ENCODE data around the gene BCO1.

BCO1 gene

DNA sequence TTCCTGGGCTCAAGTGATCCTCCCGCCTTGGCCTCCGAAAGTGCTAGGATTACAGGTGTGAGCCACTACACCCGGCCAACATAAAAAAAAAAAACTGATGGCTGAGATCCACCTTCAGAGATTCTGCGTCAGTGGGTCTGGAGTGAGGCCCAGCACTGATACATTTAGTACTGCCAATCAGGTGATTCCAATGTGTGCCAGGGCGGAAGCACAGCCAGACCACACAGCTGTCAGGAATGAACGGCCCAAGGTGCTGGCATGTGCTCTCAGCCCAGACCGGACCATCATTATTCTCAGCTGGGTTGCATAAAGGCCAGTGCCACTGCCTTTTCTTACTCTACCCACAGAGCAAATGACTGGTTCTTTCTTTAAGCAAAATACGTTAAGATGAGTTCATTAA is 1.2 kb upstream of the BCO1 start:
- H3K4me3 Mint-ChIP-seq, result peak overlapping the region; percentile 74
- peak overlapping the region; percentile 88 for H3K27ac Mint-ChIP-seq
- H3K4me1 Mint-ChIP-seq, result peaks cover 34% of the 10 kb centered on the region
- peaks cover 11% of the 10 kb centered on the region for H3K27me3 Mint-ChIP-seq (ENCODE audit: low read depth, poor library complexity)
- DNase-seq, result no peak
- peaks cover 3% of the 10 kb centered on the region for H3K9me3 Mint-ChIP-seq
- TF ChIP-seq CTCF (IDR thresholded peaks at IDR 0.05), result no peak
- H3K36me3 Mint-ChIP-seq (ENCODE audit: low read depth), result no peaks in the 10 kb centered on the region

DNA sequence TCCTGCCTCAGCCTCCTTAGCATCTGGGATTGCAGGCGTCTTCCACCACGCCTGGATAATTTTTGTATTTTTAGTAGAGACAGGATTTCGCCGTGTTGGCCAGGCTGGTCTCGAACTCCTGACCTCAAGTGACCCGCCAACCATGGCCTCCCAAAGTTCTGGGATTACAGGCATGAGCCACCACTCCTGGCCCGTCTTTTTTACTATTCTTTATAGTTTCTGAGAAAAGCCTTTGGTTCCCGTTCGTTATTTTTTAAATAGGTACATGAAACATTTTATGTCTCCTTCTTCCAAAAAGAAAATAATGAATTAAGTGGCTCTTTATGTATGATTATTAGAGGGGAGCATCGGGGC is 570 bp upstream of the BCO1 start:
- peak; percentile 26 for DNase-seq
- H3K4me1 Mint-ChIP-seq, result peaks cover 34% of the 10 kb centered on the region
- peak overlapping the region; percentile 88 for H3K27ac Mint-ChIP-seq
- peaks cover 15% of the 10 kb centered on the region for H3K27me3 Mint-ChIP-seq (ENCODE audit: low read depth, poor library complexity)
- TF ChIP-seq CTCF (IDR thresholded peaks at IDR 0.05), result no peak
- H3K4me3 Mint-ChIP-seq, result peak overlapping the region; percentile 74
- peaks cover 3% of the 10 kb centered on the region for H3K9me3 Mint-ChIP-seq
- H3K36me3 Mint-ChIP-seq (ENCODE audit: low read depth), result no peaks in the 10 kb centered on the region

DNA sequence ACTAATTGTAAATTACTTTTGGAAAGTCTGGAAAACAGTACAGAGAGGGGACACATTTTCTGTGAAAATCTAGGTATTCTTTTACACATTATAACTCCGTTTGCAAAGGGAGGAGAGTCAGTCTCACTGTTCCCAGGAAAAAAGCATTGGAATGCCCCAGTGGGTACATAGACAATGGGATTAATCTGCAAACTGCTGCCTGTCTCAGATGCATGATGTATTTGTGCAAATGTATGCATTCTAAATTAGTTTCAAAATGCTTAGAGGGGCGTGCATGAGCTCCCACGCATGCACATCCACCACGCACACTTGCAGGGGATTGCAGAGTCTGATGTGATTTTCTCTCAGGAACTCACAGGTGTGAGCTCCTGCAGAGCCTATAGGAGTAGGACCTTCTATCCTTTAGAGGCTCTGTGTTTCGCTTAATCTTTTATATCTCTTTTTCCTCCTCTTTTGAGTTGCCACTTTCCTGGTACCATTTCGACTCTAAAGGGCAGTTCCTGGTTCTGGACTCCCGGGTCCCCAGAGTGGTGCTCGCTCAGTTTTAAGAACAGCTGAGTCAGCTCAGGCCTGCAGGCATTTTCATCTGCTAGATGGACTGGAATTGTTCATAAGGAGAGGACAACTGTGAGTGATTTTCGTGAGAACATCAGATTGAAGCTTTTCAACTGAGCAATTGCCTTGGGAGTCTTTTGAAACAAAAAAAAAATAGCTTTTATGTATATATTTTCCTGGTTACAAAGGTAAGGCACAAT is 1.1 kb downstream of the BCO1 start:
- Mint-ChIP-seq H3K4me1 (peaks cover 34% of the 10 kb centered on the region), H3K27ac (no peak overlapping the region), H3K27me3 (ENCODE audit: low read depth, poor library complexity) (peaks cover 10% of the 10 kb centered on the region), H3K4me3 (no peak overlapping the region), H3K9me3 (no peaks in the 10 kb centered on the region), H3K36me3 (ENCODE audit: low read depth) (no peaks in the 10 kb centered on the region)
- DNase-seq, result no peak
- TF ChIP-seq CTCF (IDR thresholded peaks at IDR 0.05), result no peak

DNA sequence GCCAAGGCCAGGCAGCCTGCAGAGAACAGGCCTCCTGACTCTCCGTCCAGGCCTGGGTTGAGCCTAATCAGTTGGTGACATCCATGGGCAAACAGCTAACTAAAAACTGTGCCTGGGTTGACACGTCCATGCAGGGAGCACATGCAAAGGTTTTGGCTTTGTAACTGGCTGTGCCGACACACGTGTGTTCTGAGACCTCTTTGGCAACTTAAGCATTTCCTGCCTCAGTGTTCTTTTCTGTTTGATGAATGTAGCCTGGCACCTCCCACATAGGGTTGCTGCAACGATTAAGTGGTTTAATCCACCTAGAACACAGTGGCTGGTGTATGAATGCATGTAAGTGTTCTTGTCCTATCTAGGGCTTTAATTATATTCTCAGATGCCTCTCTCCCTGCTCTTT is 3.2 kb downstream of the BCO1 start:
- Mint-ChIP-seq H3K36me3 (ENCODE audit: low read depth) (no peaks in the 10 kb centered on the region), H3K27ac (no peak overlapping the region), H3K9me3 (no peaks in the 10 kb centered on the region), H3K4me1 (peaks cover 30% of the 10 kb centered on the region), H3K27me3 (ENCODE audit: low read depth, poor library complexity) (peaks cover 15% of the 10 kb centered on the region), H3K4me3 (no peak overlapping the region)
- no peak for TF ChIP-seq CTCF (IDR thresholded peaks at IDR 0.05)
- no peak for DNase-seq

- Mint-ChIP-seq H3K4me1 (peaks cover 18% of the 10 kb centered on the region), H3K36me3 (ENCODE audit: low read depth) (no peaks in the 10 kb centered on the region)
- TF ChIP-seq CTCF (IDR thresholded peaks at IDR 0.05), result no peak
These were observed 4.6 kb downstream of the BCO1 start for GRCh38 chr16:81242977-81243618.

GRCh38 chr16:81243942-81244341 is 5.5 kb downstream of the BCO1 start:
- H3K4me1 Mint-ChIP-seq, result peaks cover 10% of the 10 kb centered on the region
- no peaks in the 10 kb centered on the region for H3K36me3 Mint-ChIP-seq (ENCODE audit: low read depth)
- no peak overlapping the region for H3K27ac Mint-ChIP-seq
- no peaks in the 10 kb centered on the region for H3K9me3 Mint-ChIP-seq
- no peak for DNase-seq
- peaks cover 18% of the 10 kb centered on the region for H3K27me3 Mint-ChIP-seq (ENCODE audit: low read depth, poor library complexity)
- H3K4me3 Mint-ChIP-seq, result no peak overlapping the region
- TF ChIP-seq CTCF (IDR thresholded peaks at IDR 0.05), result no peak

More at GRCh38 chr16:81242977-81243618, 4.6 kb downstream of the BCO1 start:
- Mint-ChIP-seq H3K27me3 (ENCODE audit: low read depth, poor library complexity) (peaks cover 20% of the 10 kb centered on the region), H3K27ac (no peak overlapping the region), H3K4me3 (no peak overlapping the region), H3K9me3 (no peaks in the 10 kb centered on the region)
- no peak for DNase-seq
